Adrenal gland (tissue), 5 donors: Measurements from ENCODE around the gene CCDC59.

ENCODE experiments used
- POLR2A ChIP-seq, 2 donors: fragments of 450-650 bp; IDR thresholded peaks; one replicate each; pipeline ENCODE4 v1.6.1; 2017; ENCODE audit warnings: antibody characterized with exemption in 2 of 2, mild to moderate bottlenecking in 2 of 2, moderate library complexity in 1 of 2
- TF ChIP-seq, protein P1 (sequence below), 6 experiments: fragments of 450-650 bp in 4 of 6; fragments of 200-600 bp in 2 of 6; sonication (generic) in 1 of 6; IDR thresholded peaks; 1 replicate in 5 of 6; 2 replicates in 1 of 6; pipeline versions ENCODE4 v1.5.1 to v1.8.0; 2016 to 2021; ENCODE audit warnings: antibody characterized with exemption in 6 of 6, mild to moderate bottlenecking in 2 of 6, moderate library complexity in 1 of 6
- donor health status: DM: no; HTN: no; CAD: no.

DNA sequence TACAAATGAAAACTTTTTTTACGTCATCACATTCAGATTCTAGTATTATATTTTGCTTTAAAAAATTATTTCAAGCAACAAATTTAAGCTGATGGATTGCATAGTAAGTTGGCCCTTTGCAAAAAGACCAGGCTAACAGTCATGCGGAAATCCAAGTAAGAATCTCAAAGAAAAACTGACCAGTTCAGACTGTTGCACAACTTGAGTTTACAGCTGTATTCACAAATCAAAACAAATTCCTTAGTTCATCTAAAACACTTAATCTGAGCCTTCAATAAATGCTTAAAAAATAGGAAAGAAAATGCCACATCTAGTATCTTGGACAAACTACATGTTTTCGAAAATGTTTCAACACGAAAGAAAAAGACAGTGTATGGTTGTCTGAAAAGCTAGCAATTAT lies 847 bp downstream of the CCDC59 start:
- TF ChIP-seq, protein P1, sequence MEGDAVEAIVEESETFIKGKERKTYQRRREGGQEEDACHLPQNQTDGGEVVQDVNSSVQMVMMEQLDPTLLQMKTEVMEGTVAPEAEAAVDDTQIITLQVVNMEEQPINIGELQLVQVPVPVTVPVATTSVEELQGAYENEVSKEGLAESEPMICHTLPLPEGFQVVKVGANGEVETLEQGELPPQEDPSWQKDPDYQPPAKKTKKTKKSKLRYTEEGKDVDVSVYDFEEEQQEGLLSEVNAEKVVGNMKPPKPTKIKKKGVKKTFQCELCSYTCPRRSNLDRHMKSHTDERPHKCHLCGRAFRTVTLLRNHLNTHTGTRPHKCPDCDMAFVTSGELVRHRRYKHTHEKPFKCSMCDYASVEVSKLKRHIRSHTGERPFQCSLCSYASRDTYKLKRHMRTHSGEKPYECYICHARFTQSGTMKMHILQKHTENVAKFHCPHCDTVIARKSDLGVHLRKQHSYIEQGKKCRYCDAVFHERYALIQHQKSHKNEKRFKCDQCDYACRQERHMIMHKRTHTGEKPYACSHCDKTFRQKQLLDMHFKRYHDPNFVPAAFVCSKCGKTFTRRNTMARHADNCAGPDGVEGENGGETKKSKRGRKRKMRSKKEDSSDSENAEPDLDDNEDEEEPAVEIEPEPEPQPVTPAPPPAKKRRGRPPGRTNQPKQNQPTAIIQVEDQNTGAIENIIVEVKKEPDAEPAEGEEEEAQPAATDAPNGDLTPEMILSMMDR (IDR thresholded peaks at IDR 0.05), result no peak
- TF ChIP-seq POLR2A (IDR thresholded peaks at IDR 0.05), result no peak
